Activated CD4-positive, alpha-beta T cell treated with anti-CD3 and anti-CD28 coated beads, Interleukin-2, Interleukin-6, amounts not matched to agents 100 ng/mL and 50 ng/mL, durations not matched to agents 16 hours and 8 hours (primary cell): ENCODE results near the gene CDKN2B.

ENCODE experiments used
- DNase-seq: peaks from one replicate; pipeline ENCODE4 v3.0.0-alpha.2; 2020

The CDKN2B gene

DNA sequence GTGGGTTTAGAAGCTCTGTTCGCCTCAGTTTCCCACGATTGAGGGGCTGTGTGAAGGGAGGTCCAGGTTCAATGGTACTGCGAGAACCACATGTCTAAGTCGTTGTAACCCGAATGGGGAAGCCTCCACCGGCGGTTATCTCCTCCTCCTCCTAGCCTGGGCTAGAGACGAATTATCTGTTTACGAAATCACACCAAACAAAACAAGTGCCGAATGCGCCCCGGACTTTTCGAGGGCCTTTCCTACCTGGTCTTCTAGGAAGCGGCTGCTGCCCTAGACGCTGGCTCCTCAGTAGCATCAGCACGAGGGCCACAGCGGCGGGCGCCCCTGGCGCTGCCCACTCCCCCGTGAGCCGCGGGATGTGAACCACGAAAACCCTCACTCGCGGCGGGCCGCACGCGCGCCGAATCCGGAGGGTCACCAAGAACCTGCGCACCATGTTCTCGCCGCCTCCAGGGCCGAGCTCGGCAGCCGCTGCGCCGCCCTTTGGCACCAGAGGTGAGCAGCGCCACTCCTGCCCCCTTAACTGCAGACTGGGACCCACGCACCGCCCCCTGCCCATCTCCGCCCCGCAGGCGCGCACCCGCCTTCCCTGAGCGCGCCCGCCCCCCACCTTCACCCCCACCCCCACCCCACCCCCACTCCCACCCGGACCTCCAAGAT, 15.1 kb downstream of the CDKN2B start, which contains the start of gene CDKN2A:
Gene CDKN2A, minus strand, starts transcription at position 500 of the 663 bp plus-strand sequence.
- peak; percentile 56 for DNase-seq

DNA sequence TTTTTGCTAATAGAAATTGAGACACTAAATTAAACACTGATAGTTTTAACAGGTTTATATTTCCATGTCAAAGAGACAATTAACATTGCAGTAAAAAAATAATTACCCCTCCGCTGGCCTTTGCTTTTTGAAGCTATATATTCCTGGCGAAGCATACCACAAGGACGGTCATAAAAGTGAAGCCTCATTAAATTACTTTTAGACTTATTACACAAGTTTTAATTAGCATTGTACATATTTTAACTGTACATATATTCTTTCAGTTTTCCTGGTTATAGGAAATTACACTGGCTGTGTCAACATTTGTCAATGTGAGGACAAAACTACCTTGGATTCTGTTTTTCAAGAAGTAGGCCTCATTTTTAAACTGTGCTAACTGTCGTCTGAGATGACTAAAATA, 16.1 kb downstream of the CDKN2B start:
- DNase-seq = no peak

DNA sequence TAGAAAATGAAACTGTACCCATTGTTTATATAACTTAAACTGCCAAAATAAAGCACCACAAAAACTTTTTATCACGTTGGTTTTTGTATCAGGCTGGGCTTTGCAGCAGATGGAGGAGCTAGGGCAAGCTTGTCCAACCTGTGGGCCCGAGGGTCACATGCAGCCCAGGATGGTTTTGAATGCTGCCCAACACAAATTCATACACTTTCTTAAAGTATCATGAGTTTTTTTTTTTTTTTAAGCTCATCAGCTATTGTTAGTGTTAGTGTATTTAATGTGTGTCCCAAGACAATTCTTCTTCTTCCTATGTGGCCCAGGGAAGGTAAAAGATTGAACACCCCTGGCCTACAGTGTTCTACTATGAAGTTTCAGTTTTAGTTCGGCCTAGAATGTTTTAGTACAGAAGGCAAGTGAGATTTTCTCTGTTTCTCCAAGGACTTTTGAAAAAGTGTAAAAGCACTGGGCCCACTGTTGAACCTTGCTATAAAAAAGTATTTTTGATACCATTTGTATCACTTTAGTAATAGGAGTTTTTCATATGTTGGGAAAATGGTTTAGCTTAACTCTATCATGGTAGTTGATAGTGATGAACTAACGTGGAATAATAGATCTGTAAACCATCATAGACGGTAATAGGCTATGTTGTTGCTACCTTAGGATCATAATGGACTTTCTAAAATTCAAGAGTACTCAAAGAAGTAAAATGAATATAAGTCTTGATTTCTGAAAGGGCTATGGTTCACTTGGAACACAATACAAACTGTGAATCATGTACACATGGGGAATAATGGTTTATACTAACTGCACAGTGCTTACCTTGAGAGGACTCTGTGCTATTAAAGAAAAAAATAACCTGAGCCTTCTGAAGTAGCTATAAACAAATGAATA, 17.8 kb downstream of the CDKN2B start:
- no peak for DNase-seq

DNA sequence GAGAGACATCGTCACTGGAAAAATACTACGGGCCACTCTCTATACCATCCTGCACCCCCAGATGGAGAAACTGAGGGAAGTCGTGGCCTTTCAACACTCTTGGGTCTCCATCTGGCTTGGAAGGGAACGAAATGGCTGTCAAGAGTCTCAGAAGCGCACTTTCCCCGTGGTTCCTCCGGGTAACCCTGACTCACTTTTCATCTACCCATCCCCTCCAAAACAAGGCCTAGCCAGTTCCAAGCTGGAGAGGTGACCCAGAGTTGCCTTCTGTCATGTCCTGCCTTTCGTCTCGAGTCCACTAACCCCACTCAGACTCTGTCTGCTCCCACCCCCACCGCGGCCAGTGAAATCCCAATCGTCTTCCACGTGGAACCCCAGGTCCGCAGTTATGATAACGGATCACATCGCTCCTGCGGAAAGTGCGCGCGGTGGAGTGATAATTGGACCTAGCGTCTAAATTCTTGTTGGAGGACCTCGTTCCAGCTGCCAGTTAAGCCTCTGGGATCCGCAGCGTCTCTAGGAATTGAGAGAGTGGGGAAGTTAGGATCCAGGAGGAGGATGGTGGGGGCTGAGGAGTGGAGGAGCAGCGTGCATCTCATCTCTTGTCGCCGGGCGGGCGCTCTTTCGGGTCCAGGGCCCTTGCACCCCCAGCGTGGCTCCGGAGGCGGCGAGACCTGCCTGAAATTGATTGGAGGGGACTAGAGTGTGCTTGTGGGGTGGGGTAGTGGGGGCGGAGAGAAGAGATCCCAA, 19.5 kb downstream of the CDKN2B start:
- no peak for DNase-seq

DNA sequence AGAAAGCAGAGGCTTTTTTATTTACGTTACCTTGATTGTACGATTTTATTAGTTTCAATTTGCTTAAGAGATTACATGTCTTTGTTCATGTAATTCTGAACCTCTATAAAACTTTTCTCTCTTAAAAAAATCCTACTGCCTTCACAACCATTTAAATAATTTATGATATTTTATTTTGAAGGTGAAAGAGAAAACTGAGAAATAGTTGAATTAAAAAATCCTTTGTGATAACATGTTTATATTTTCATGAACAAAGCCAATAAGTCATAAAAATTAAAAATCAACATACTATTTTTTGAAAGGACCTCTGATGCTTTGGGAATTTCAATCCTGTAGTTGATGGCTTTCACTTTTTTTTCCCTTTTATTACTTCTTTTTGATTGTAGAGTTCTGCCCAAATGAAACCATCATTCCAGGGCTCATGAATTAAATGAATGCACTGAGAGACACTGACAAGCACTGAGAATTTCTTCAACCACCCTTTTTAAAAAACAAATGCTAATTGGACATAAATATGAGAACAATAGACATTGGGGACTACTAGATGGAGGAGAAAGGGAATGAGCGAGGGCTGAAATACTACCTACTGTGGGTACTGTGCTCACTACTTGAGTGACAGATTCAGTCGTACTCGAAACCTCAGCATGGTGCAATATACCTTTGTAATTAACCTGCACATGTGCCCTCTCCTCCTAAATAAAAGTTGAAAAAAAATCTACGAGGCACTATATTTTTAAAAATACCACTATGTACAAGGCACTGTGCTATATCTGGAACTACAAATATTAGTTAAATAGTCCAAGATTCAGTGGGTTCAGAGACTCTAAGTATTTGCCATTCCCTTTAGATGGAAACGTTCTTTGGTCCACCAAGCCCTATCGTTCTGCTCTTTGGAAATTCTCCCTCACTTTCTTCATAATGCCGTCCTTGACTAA, 20.8 kb downstream of the CDKN2B start:
- DNase-seq = no peak

DNA sequence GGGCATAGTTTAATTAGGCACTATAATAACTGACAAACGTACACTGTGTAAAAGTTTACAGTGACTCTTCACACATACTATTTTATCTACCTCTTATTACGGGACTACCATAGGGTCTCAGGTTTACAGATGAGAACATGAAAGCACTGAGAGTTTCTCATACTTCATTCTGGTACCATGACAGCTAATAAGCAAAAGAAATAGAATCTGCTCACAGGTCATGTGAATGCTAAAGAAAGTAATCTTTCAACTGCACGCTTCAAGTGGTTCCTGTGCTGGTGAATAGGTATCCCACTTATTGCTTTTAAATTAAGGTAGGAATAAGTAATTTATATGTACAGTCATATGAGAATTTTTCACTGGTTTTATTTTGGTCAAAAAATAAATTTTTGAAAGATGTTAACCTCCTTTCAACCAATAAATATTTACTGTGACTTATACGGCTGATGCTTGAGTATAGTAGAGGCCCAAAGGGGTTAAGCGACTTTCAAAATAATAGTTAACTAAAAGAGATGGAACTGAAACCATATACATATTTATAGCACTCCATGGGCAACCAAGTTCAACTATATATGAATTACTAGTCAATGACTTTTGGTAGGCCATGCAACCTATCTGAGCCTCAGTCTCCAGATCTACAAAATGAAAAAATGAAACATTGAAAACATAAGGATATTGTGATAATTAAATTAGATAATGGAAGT, 23.0 kb downstream of the CDKN2B start:
- DNase-seq = no peak

DNA sequence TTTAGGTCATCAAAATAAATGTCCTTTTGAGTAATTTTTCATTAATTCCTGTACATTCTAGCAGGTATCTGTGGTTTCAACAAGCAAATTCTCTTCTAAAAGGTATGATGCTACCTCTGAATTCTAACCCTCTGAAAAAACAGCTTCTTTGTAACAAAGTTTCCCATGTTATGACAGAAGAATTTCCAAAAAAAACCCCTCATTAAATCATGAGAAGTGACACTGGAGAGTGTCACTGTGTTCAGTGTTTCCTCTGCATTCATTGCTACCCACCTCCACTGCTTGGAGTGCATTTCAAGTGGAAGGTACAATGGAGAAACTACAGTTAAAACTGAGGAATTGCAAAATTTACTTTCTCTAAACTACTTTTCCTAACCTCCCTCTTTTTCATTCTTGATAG, 25.0 kb downstream of the CDKN2B start:
- DNase-seq = no peak

DNA sequence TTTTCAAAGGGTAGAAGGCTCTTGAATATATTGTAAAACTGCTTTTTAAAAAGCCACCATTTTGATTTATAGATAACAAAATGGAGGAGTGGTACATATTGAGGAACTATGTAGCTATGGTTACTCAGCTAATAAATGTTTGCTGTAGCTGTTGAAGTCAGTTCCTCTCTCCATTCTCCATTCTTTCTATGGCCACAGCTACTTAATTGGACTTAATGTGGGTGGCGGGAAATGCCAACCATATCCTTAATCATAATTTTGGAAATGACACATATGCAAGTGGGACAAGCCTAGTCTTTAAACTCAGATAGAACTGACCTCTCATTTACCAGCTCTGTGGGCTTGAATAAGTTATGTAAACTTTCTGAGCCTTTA, 25.6 kb downstream of the CDKN2B start:
- no peak for DNase-seq

DNA sequence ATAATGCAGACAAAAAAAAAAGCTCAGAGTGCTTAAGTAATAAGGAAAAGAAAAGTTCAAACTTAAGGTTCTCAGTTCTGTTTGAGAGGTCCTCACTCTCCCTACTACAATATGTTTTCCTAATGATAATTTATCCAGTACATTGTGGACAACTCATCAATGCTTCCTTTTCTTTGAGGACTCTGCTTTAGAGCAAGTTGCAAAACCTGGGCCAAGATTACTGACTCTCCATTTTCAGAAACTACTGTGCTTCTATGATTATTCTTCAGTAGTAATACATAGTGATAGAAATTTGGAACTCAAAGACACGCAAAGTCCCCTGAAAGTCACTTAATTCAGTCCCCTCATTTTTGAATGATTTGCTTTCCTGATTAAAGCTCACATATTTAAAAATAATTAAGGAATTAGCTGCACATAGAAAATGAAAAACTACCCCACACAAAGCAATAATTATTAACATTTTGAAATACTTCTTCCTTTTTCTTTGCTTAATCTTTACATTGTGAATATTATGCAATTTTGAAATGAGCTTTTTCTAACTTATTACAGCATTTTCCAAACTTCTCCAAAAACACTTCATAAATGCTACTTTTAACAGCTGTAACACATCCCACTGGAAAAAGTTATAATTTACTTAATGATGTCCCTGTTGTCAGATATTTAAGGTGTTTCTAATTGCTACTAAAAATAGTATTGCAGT, 26.1 kb downstream of the CDKN2B start:
- DNase-seq = no peak

DNA sequence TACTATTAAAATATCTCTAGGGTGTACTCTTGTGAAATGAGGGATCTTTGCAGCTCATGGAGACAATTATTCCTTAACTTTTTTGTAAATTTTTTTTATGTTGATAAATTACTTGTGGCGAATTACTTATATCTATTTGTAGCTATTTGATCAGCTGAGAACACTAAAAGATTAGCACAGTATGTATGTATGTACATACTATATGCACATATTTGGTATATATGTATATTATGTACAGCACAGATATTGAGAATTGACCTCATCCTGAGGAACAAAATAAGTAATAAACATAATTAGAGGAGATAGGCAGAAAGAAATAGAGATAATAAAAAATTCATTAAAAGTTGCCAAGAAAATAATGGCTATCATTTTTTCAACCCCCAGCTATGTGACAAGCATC, 26.7 kb downstream of the CDKN2B start:
- no peak for DNase-seq

DNA sequence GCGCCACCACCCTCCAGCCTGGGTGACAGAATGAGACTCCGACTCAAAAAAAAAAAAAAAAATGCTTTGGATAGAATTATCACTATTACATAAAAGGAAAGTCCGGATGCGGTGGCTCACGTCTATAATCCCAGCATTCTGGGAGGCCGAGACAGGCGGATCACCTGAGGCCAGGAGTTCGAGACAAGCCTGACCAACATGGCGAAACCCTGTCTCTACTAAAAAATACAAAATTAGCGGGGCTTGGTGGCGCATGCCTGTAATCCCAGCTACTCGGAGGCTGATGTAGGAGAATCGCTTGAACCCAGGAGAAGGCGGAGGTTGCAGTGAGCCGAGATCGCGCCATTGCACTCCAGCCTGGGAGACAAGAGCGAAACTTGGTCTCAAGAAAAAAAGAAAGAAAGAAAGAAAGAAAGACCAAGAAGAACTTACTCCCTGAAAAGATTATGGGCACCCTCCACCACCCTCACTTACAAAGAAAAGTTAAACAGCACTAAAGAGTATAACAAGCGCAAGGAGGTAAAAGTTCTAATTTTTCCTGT, 32.7 kb downstream of the CDKN2B start:
- no peak for DNase-seq

DNA sequence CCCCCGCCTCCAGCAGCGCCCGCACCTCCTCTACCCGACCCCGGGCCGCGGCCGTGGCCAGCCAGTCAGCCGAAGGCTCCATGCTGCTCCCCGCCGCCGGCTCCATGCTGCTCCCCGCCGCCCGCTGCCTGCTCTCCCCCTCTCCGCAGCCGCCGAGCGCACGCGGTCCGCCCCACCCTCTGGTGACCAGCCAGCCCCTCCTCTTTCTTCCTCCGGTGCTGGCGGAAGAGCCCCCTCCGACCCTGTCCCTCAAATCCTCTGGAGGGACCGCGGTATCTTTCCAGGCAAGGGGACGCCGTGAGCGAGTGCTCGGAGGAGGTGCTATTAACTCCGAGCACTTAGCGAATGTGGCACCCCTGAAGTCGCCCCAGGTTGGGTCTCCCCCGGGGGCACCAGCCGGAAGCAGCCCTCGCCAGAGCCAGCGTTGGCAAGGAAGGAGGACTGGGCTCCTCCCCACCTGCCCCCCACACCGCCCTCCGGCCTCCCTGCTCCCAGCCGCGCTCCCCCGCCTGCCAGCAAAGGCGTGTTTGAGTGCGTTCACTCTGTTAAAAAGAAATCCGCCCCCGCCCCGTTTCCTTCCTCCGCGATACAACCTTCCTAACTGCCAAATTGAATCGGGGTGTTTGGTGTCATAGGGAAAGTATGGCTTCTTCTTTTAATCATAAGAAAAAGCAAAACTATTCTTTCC, 34.2 kb downstream of the CDKN2B start:
- DNase-seq = peak; percentile 32

DNA sequence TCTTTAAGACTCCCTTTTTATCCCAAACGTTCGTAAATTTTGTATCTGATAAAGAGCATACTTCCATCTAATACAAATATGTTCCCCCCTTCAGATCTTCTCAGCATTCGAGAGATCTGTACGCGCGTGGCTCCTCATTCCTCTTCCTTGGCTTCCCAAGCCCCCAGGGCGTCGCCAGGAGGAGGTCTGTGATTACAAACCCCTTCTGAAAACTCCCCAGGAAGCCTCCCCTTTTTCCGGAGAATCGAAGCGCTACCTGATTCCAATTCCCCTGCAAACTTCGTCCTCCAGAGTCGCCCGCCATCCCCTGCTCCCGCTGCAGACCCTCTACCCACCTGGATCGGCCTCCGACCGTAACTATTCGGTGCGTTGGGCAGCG, 34.8 kb downstream of the CDKN2B start:
- no peak for DNase-seq

DNA sequence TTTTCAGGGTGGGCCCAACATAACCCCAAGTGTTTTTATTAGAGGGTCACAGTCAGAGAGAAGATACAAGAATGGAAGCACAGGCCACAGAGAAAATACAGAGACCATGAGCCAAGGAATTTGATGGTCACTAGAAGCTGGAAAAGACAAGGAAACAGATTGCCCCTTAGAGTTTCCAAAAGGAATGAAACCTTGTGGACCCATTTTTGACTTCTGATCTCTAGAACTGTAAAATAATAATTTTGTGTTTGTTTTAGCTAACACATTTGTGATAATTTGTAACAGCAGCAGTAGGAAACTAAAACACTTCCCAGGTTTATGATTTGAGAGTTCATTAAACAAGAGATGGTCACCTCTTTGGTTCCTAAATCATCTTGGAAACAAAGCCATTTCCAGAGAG, 36.7 kb downstream of the CDKN2B start:
- DNase-seq = no peak

DNA sequence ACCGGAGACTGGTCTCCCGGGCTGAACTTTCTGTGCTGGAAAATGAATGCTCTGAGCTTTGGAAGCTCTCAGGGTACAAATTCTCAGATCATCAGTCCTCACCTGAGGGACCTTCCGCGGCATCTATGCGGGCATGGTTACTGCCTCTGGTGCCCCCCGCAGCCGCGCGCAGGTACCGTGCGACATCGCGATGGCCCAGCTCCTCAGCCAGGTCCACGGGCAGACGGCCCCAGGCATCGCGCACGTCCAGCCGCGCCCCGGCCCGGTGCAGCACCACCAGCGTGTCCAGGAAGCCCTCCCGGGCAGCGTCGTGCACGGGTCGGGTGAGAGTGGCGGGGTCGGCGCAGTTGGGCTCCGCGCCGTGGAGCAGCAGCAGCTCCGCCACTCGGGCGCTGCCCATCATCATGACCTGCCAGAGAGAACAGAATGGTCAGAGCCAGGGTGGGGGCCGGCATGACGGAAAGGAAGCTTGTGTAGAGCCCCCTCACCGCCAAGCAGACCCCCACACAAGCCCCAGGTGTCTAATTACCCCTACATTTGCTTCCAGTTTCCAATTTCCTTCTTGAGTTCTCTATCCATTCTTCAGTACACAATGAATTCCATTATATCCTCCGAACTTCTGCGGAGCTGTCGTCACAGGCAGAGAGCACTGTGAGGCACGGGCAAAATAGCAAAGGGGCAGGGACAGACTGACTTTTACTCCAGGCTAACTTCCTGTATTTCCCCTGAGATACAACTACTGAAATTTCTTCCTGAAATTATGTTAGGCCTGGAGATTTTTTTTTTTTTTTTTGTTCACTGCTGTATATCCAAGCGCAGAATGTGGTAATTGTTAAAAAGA, 38.1 kb downstream of the CDKN2B start:
- DNase-seq = no peak

DNA sequence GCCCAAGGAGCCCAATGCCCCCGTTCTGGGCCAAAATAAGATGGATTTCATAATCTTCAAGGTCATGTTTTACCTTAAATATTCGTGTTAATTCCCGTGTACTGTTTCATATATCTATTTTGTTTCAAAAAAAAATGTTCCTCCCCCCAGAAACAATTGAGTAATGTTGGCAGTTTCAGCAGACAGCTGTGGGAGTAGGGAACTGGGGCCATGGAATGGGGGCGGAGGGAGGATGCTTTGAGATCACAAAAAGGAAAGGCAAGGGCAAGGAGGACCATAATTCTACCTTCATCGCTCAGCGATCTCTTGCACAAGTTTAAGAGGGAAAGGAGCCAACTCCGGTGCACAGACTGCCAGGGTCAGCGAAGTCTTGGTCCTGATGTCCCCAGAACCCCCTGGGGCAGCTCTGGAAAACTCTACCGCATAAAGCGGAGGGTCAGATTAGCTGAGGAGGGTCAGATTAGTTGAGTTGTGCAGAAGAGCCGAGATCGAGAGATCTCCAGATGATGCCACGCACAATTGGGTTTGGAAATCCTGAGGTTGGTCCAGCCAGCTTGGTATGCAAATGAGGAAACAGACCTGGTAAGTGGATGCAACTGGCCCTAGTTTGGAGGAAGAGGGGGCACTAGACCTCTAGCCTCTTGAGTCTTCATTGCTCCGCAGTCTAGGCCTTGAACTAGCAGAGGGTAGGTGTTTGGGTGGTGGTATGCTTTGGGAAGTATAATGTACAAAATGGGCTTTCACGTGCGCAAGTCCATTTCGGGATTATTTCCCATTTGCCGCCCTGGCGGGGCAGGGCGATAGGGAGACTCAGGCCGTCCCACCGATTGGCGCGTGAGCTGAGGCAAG, 38.9 kb downstream of the CDKN2B start:
- no peak for DNase-seq

DNA sequence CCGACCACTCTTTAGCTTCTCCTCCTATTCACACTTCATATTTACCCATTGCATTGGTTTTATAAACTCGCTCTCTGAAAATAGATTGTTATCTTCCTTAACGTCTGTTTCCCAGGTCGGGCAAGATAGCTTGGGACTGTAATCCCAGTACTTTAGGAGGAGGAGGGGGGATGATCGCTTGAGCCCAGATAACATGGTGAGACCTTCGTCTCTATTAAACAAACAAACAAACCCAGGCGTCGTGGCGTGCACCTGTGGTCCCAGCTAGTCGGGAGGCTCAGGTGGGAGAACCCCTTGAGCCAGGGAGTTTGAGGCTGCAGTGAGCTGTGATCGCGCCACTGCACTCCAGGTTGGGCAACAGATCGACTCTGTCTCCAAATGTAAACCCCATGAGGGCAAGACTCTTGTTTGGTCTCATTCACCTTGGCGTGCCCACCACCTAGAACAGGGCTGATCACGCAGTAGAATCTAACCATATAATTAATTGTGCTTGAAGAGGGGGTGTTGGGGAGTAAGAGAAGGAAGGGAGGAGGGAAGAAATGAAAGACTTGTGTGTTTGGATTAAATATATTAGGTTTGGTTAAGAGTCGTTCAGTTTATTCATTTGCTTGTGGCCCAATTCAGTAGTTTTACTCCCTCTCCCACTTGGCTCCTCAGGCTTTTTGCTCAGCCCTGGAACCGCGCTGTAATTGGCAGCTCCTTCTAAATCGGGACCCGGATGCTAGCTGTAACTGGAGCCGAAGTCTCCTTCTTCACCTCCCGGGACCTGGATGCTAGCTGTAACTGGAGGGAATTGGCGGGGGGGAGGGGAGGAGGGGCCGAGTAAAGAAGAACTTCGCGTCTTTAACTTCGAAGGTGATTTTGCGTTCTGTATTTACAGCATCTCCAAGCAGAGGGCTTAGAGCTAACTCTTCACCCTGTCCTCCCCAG, 39.8 kb downstream of the CDKN2B start:
- no peak for DNase-seq
